Activated CD4-positive, alpha-beta memory T cell treated with anti-CD3 and anti-CD28 coated beads for 36 hours (primary cell): Measurements from ENCODE around the gene ERGIC1. TPM values are rescaled to one million over a fixed set of nuclear protein-coding genes. Genes with fewer than 3 reads are reported as not detected.
"Not testable (repeated sequence)": the region's sequence is repeated elsewhere in the genome, so short reads cannot be mapped to it uniquely, and the experiment has no call there.

Source experiments
- CTCF ChIA-PET: fragments of 350-600 bp; sonication (Branson Sonifier 250); formaldehyde crosslinking; loops from one replicate; lab custom pipeline; 2021; ENCODE audit warnings: antibody characterized with exemption, inconsistent platforms; lab: Charles Lee
- POLR2A ChIA-PET: fragments of 350-600 bp; sonication (Branson Sonifier 250); formaldehyde crosslinking; loops from one replicate; lab custom pipeline; 2021; ENCODE audit warnings: antibody characterized with exemption; lab: Charles Lee
- DNase-seq: peaks from one replicate; pipeline ENCODE4 v3.0.0-alpha.2; 2020
- H3K27ac Mint-ChIP-seq: one replicate; pipeline ENCODE4 v1.8.0; 2021; ENCODE audit warnings: mixed read lengths
- H3K27me3 Mint-ChIP-seq: one replicate; pipeline ENCODE4 v1.8.0; 2021; ENCODE audit warnings: mixed read lengths
- H3K36me3 Mint-ChIP-seq: one replicate; pipeline ENCODE4 v1.8.0; 2021; ENCODE audit warnings: mixed read lengths
- H3K4me1 Mint-ChIP-seq: one replicate; pipeline ENCODE4 v1.8.0; 2021; ENCODE audit warnings: low read depth, mixed read lengths
- H3K4me3 Mint-ChIP-seq: one replicate; pipeline ENCODE4 v1.8.0; 2021; ENCODE audit warnings: mild to moderate bottlenecking, mixed read lengths
- H3K9me3 Mint-ChIP-seq: one replicate; pipeline ENCODE4 v1.8.0; 2021; ENCODE audit warnings: mixed read lengths
- intact Hi-C: fragments of 100-400 bp; cut with micrococcal nuclease; formaldehyde crosslinking; loops from one replicate; pipeline ENCODE4 v1.15.1; 2023
- total RNA-seq, 2 experiments: library from RNA; stranded (reverse); gene quantifications; one replicate each; pipeline ENCODE4 v1.2.3, GENCODE V29; 2021

Gene ERGIC1
- total RNA-seq, 2 experiments from 2014 or later: 41.9 to 42.7 TPM

GRCh38 chr5:172802567-172803176 lies 31.4 kb upstream of the ERGIC1 start:
- Mint-ChIP-seq H3K9me3 (no peaks in the 10 kb centered on the region), H3K27me3 (no peaks in the 10 kb centered on the region), H3K4me1 (peaks cover 25% of the 10 kb centered on the region), H3K36me3 (no peaks in the 10 kb centered on the region), H3K4me3 (no peak overlapping the region), H3K27ac (no peak overlapping the region)
- ChIA-PET CTCF (no interaction called here), POLR2A (interaction anchor here (1.4 kb wide), 1 partner anchor 17 kb away, joined by 3 read pairs; no protein-coding TSS in a partner anchor)
- DNase-seq: no peak
- intact Hi-C loops: no loop called here

- Mint-ChIP-seq H3K27ac (no peak overlapping the region), H3K9me3 (no peaks in the 10 kb centered on the region), H3K4me3 (no peak overlapping the region), H3K36me3 (no peaks in the 10 kb centered on the region), H3K4me1 (peaks cover 17% of the 10 kb centered on the region), H3K27me3 (no peaks in the 10 kb centered on the region)
- intact Hi-C loops: no loop called here
- ChIA-PET POLR2A (interaction anchor here (0.6 kb wide), 1 partner anchor 1109 kb away, joined by 4 read pairs; no protein-coding TSS in a partner anchor), CTCF (no interaction called here)
- no peak for DNase-seq
Observed at GRCh38 chr5:172805018-172805683, 28.9 kb upstream of the ERGIC1 start.

- Mint-ChIP-seq H3K36me3 (no peaks in the 10 kb centered on the region), H3K9me3 (no peaks in the 10 kb centered on the region), H3K4me3 (no peak overlapping the region), H3K4me1 (peaks cover 17% of the 10 kb centered on the region), H3K27ac (no peak overlapping the region), H3K27me3 (no peaks in the 10 kb centered on the region)
- POLR2A ChIA-PET: no interaction called here
- intact Hi-C loops: no loop called here
- DNase-seq: no peak
- CTCF ChIA-PET: interaction anchor here (0.9 kb wide), 1 partner anchor 29 kb away, joined by 4 read pairs; no protein-coding TSS in a partner anchor
Observed at GRCh38 chr5:172805736-172806255, 28.3 kb upstream of the ERGIC1 start.

GRCh38 chr5:172806897-172807672 lies 27.0 kb upstream of the ERGIC1 start:
- CTCF ChIA-PET: interaction anchor here (0.8 to 1.6 kb wide), 8 partner anchors 12 to 356 kb away, joined by 3 to 12 read pairs (median 4); partner anchors contain the start of gene DUSP1

GRCh38 chr5:172807766-172808311 lies 26.2 kb upstream of the ERGIC1 start:
- Mint-ChIP-seq H3K27ac (peak overlapping the region; percentile 84), H3K4me1 (peaks cover 17% of the 10 kb centered on the region), H3K4me3 (peak overlapping the region; percentile 29), H3K36me3 (no peaks in the 10 kb centered on the region), H3K9me3 (no peaks in the 10 kb centered on the region), H3K27me3 (no peaks in the 10 kb centered on the region)
- ChIA-PET POLR2A (interaction anchor here (0.8 to 1.3 kb wide), 7 partner anchors 9 to 43 kb away, joined by 3 to 14 read pairs (median 5); partner anchors contain the start of gene DUSP1), CTCF (interaction anchor here (0.6 to 1.6 kb wide), 9 partner anchors 10 to 356 kb away, joined by 3 to 12 read pairs (median 4); partner anchors contain the start of gene DUSP1)
- intact Hi-C loops: loop anchor here (1.0 kb wide), 5 partner anchors 9 to 43 kb away; partner anchors contain the start of gene ERGIC1
- DNase-seq: no peak

More at GRCh38 chr5:172806897-172807672, 27.0 kb upstream of the ERGIC1 start:
- no peaks in the 10 kb centered on the region for H3K27me3 Mint-ChIP-seq
- H3K9me3 Mint-ChIP-seq: no peaks in the 10 kb centered on the region
- H3K27ac Mint-ChIP-seq: peak overlapping the region; percentile 84
- H3K4me1 Mint-ChIP-seq: peaks cover 17% of the 10 kb centered on the region
- no peaks in the 10 kb centered on the region for H3K36me3 Mint-ChIP-seq
- intact Hi-C loops: loop anchor here (1.0 kb wide), 5 partner anchors 10 to 42 kb away; partner anchors contain the start of gene ERGIC1
- peak overlapping the region; percentile 29 for H3K4me3 Mint-ChIP-seq
- POLR2A ChIA-PET: interaction anchor here (0.8 to 1.3 kb wide), 7 partner anchors 10 to 42 kb away, joined by 3 to 14 read pairs (median 5); partner anchors contain the start of gene DUSP1
- DNase-seq: peak; percentile 98

GRCh38 chr5:172809774-172810173 lies 24.3 kb upstream of the ERGIC1 start:
- DNase-seq: no peak
- H3K27me3 Mint-ChIP-seq: no peaks in the 10 kb centered on the region
- ChIA-PET POLR2A (no interaction called here), CTCF (no interaction called here)
- peaks cover 17% of the 10 kb centered on the region for H3K4me1 Mint-ChIP-seq
- H3K4me3 Mint-ChIP-seq: no peak overlapping the region
- H3K36me3 Mint-ChIP-seq: no peaks in the 10 kb centered on the region
- H3K9me3 Mint-ChIP-seq: no peaks in the 10 kb centered on the region
- intact Hi-C loops: no loop called here
- H3K27ac Mint-ChIP-seq: no peak overlapping the region

GRCh38 chr5:172810996-172811395 lies 23.1 kb upstream of the ERGIC1 start:
- H3K9me3 Mint-ChIP-seq, H3K36me3 Mint-ChIP-seq, POLR2A ChIA-PET, H3K27ac Mint-ChIP-seq, H3K4me3 Mint-ChIP-seq, CTCF ChIA-PET, H3K27me3 Mint-ChIP-seq, DNase-seq: not testable (repeated sequence)
- H3K4me1 Mint-ChIP-seq: peaks cover 17% of the 10 kb centered on the region
- intact Hi-C loops: loop anchor here (1.0 kb wide), 1 partner anchor 34 kb away; no protein-coding TSS in a partner anchor

- intact Hi-C loops: no loop called here
- CTCF ChIA-PET: no interaction called here
- Mint-ChIP-seq H3K4me3 (no peak overlapping the region), H3K4me1 (peaks cover 17% of the 10 kb centered on the region), H3K36me3 (no peaks in the 10 kb centered on the region), H3K27me3 (no peaks in the 10 kb centered on the region), H3K27ac (no peak overlapping the region), H3K9me3 (no peaks in the 10 kb centered on the region)
- POLR2A ChIA-PET: no interaction called here
- DNase-seq: no peak
Observed at GRCh38 chr5:172815631-172816030, 18.4 kb upstream of the ERGIC1 start.

GRCh38 chr5:172816925-172817562 lies 17.0 kb upstream of the ERGIC1 start:
- intact Hi-C loops: loop anchor here (1.0 kb wide), 1 partner anchor 10 kb away; no protein-coding TSS in a partner anchor
- Mint-ChIP-seq H3K4me1 (peaks cover 21% of the 10 kb centered on the region), H3K4me3 (no peak overlapping the region), H3K36me3 (no peaks in the 10 kb centered on the region), H3K27ac (no peak overlapping the region), H3K9me3 (no peaks in the 10 kb centered on the region), H3K27me3 (no peaks in the 10 kb centered on the region)
- ChIA-PET POLR2A (interaction anchor here (0.6 to 1.3 kb wide), 2 partner anchors 10 to 16 kb away, joined by 3 read pairs; no protein-coding TSS in a partner anchor), CTCF (interaction anchor here (1.1 kb wide), 2 partner anchors 9 to 47 kb away, joined by 3 to 4 read pairs; no protein-coding TSS in a partner anchor)
- DNase-seq: peak; percentile 53

- ChIA-PET POLR2A (interaction anchor here (0.6 to 1.3 kb wide), 2 partner anchors 10 to 16 kb away, joined by 3 read pairs; no protein-coding TSS in a partner anchor), CTCF (interaction anchor here (1.1 kb wide), 2 partner anchors 10 to 47 kb away, joined by 3 to 4 read pairs; no protein-coding TSS in a partner anchor)
- intact Hi-C loops: loop anchor here (1.0 kb wide), 1 partner anchor 10 kb away; no protein-coding TSS in a partner anchor
- H3K27me3 Mint-ChIP-seq: no peaks in the 10 kb centered on the region
- no peak overlapping the region for H3K4me3 Mint-ChIP-seq
- DNase-seq: no peak
- H3K27ac Mint-ChIP-seq: no peak overlapping the region
- peaks cover 21% of the 10 kb centered on the region for H3K4me1 Mint-ChIP-seq
- H3K36me3 Mint-ChIP-seq: no peaks in the 10 kb centered on the region
- no peaks in the 10 kb centered on the region for H3K9me3 Mint-ChIP-seq
Observed at GRCh38 chr5:172817664-172818063, 16.4 kb upstream of the ERGIC1 start.
